GM21447 (cell line): Measurements from ENCODE around the gene SUPT20H.
A peak's percentile ranks its signal among the peaks of the same experiment; 100 is the strongest.

Source experiments
- ATAC-seq: cut with Tn5 transposase; IDR thresholded peaks from one replicate; pipeline ENCODE4 v1.9.1; 2021; ENCODE audit not compliant: unreplicated experiment

The SUPT20H gene

GRCh38 chr13:37009692-37010091, 49.8 kb downstream of the SUPT20H start:
- no peak for ATAC-seq

- no peak for ATAC-seq
Measured at GRCh38 chr13:37001921-37002250, 57.6 kb downstream of the SUPT20H start.

GRCh38 chr13:36999054-36999714, 60.3 kb downstream of the SUPT20H start, which contains the start of gene ALG5:
ALG5 (minus strand) TSS chr13:36999340; CDS start chr13:36999300, 40 bp downstream.
- ATAC-seq = peak; percentile 61

- no peak for ATAC-seq
Measured at GRCh38 chr13:36998624-36999041, 60.9 kb downstream of the SUPT20H start.

- ATAC-seq = no peak
Measured at GRCh38 chr13:36997716-36998427, 61.6 kb downstream of the SUPT20H start.

GRCh38 chr13:36992362-36992761, 67.1 kb downstream of the SUPT20H start:
- ATAC-seq = no peak

- no peak for ATAC-seq
Measured at GRCh38 chr13:36986462-36987240, 72.8 kb downstream of the SUPT20H start.

- ATAC-seq = no peak
Measured at GRCh38 chr13:36981156-36981743, 78.2 kb downstream of the SUPT20H start.

- ATAC-seq = no peak
Measured at GRCh38 chr13:36979361-36980050, 80.0 kb downstream of the SUPT20H start.

- ATAC-seq = no peak
Measured at GRCh38 chr13:36975172-36975571, 84.3 kb downstream of the SUPT20H start.

GRCh38 chr13:36973621-36974295, 85.7 kb downstream of the SUPT20H start:
- peak; percentile 70 for ATAC-seq

GRCh38 chr13:36973009-36973408, 86.5 kb downstream of the SUPT20H start:
- ATAC-seq = no peak

- no peak for ATAC-seq
Measured at GRCh38 chr13:36966404-36966803, 93.1 kb downstream of the SUPT20H start.

GRCh38 chr13:36965767-36966166, 93.7 kb downstream of the SUPT20H start:
- no peak for ATAC-seq

GRCh38 chr13:36959456-36960116, 99.9 kb downstream of the SUPT20H start:
- no peak for ATAC-seq
